GM19452 (cell line): ENCODE data around the gene GPR150.
A peak's percentile ranks its signal among the peaks of the same experiment; 100 is the strongest.
"Not testable (repeated sequence)": the region's sequence is repeated elsewhere in the genome, so short reads cannot be mapped to it uniquely, and the experiment has no call there.

Experiments used
- ATAC-seq: cut with Tn5 transposase; IDR thresholded peaks from one replicate; pipeline ENCODE4 v1.9.1; 2021; ENCODE audit not compliant: unreplicated experiment

Gene GPR150

DNA sequence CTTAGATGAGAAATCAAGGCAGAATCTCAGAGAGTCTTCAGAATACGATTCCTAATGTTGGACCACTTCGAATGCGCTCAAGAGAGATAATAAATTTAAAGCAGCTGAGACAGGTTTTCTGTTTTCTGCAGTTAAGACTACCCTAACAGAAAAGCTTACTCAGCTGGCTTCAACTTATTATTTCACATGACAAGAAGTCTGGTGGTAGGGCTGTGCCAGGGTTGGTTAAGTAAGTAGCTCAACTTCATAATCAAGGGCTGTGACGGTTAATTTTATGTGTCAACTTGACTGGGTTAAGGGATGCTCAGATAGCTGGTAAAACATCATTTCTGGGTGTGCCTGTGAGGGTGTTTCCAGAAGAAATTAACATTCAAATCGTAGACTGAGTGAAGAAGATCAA lies 3.8 kb downstream of the GPR150 start:
- ATAC-seq, result no peak

DNA sequence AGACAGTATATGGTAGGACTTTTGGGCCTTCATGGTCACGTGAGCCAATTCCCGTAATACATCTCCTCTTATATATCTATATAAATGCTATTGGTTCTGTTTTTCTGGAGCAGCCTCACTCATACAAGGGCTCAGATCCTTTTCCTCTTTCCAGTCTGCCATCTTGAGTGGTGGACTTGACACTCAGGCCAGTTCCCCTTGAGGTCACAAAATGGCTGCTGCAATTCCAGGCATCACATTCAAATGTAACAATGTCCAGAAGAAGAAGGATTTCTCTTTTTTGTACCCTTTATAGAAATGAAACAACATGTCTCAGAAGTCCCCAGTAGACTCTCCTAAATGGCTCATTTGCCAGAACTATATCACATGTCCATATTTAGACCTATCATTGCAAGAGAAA lies 4.5 kb downstream of the GPR150 start:
- no peak for ATAC-seq

DNA sequence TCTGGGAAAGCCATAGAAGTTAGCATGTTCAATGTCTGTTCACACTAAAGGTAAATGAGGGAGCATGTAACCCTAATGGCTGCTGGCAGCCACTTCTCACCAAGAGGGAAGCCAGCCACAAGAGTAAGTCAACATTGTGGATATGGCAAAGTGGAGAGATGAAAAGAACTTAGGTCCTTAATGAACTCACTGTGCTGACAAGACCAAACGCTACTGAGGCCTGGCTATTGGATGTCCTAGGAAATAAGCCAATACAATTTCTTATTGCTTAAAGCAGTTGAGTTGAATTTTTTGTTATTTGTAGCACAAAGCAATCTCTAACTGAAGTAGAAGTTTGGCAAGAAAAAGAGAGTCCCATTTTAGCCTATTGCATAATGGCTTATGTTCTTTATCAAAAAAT lies 6.8 kb downstream of the GPR150 start:
- ATAC-seq, result no peak

DNA sequence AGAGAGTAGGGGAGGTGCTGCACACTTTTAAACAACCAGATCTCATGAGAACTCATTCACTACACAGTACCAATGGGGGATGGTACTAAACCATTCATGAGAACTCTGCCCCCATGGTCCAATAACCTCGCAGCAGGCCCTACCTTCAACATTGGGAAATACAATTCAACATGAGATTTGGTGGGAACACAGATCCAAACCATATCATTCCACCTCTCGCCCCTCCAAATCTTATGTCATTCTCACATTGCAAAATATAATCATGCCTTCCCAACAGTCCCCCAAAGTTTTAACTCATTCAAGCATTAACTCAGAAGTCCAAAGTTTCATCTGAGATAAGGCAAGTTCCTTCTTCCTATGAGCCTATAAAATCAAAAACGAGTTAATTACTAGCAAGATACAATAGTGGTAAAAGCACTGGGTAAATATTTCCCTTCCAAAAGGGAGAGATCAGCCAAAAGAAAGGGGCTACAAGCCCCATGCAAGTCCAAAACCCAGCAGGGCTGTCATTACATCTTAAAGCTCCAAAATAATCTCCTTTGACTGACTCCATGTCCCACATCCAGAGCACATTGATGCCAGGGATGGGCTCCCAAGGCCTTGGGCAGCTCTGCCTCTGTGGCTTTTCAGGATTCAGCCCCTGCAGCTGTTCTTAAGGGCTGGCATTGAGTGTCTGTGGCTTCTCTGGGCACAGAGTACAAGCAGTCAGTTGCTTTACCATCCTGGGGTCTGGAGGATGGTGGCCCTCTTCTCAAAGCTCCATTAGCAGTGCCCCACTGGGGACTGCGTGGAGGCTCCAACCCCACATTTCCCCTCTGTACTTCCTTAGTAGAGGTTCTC lies 8.3 kb downstream of the GPR150 start:
- no peak for ATAC-seq

DNA sequence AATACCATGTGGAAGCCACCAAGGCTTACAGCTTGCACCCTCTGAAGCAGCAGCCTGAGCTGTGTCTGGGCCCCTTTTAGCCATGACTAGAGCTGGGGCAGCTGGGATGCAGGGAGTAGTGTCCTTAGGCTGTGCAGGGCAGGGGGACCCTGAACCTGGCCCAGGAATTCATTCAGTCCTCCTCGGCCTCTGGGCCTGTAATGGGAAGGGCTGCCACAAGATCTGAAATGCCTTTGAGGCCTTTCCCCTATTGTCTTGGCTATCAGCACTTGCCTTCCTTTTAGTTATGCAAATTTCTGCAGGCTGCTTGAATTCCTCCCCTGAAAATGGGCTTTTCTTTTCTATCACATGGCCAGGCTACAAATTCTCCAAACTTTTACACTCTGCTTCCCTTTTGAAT lies 9.0 kb downstream of the GPR150 start:
- no peak for ATAC-seq

DNA sequence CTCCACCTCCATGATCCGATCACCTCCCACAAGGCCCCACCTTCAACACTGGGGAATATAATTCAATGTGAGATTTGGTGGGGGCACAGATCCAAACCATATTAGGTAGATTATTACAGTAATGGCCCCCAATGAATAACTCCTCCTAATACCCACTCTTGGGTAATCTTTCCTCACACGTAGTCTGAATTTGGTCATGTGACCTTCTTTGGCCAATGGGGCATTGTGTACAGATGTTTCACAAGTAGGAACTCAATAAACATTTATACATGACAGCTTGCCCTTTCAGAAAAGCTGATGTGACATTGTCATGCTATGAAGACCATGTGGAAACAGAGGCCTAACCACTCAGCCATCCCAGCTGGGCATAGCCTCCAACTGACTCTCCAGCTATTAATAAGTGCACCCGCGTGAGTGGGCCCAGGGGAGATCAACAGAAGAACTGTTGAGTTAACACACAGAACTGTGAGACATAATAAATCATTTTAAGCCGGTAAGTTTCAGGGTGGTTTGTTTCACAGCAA lies 10.6 kb downstream of the GPR150 start:
- no peak for ATAC-seq

DNA sequence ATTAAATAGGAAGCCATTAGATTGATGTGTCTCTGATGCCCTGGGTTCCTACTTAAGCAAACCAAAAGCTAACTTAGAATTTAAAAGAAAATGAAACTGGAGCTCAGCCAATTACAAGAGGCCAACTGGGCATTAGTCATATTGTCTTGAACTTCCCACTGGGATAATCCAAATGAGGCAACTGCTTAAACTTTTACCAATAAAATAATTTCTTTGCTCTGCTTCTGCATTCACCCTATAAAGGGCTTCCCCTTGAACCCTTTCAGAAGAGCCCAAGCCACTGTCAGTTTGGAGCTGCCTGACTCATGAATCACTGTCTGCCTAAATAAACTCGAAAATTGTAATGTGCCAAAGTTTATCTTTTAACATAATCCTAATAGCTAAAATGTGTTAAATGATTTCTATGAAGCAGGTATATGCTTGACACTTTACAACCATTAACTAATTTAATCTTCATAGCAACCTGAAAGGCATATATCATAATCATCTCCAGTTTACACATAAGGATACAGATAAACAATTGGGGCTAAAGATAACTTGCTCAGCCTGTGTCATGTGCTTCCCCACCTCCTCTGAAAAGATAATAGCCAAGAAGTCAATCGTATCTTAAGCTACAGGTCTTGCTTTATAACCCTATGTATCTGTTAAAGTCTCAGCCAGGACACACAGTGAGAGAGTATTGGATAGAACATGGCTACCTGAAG lies 11.5 kb downstream of the GPR150 start:
- ATAC-seq, result peak; percentile 15

DNA sequence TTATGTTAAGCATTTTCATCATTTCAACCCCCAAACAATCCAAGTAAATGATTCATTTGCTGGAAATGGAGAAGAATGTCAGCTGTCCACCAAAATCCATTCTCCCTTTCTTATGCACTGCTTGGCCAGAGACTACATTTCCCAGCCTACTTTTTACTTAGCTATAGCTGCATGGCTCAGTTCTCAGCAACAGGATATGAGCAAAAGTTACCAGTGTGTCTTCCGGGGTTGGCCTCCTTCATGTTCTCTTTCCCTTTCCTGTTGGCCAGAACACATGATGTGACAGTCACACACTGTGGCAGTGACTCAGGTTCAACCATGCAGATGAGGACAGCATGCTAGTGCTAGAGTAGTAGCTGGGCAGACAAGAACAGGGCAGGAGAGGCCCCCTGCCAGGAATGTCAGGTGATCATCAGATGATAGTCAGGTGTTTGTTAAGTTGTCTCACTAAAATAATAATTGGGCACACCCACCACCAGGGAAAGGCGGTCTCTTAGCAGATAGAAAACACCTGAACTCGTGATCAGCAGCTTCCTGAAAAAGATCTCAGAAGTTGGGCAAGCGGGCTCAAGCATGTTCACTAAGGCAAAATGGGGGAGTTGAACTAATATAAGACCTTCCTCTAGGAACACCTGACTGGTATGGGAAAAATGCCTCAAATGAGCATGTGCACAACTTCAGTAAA lies 12.2 kb downstream of the GPR150 start:
- ATAC-seq, result peak; percentile 96

DNA sequence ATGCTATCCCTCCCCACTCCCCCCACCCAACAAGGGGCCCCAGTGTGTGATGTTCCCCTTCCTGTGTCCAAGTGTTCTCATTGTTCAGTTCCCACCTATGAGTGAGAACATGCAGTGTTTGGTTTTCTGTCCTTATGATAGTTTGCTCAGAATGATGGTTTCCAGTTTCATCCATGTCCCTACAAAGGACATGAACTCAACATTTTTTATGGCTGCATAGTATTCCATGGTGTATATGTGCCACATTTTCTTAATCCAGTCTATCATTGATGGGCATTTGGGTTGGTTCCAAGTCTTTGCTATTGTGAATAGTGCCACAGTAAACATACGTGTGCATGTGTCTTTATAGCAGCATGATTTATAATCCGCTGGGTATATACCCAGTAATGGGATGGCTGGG lies 13.1 kb downstream of the GPR150 start:
- not testable (repeated sequence) for ATAC-seq

DNA sequence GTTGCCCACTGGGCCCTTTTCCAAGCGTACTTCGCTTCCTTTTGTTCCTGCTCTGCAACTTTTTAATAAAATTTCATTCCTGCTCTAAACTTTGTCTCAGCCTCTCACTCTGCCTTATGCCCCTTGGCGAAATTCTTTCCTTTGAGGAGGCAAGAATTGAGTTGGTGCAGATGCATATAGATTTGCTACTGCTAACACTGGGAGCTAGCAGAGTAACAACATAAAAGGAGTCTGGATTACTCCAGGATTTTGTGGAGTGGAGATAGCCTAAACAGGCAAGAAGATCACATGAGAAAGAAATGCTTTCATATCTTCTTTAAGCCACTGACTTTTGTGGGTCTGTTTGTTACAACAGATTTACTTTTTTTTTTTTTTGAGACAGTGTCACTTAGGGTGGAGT lies 13.8 kb downstream of the GPR150 start:
- ATAC-seq, result no peak

DNA sequence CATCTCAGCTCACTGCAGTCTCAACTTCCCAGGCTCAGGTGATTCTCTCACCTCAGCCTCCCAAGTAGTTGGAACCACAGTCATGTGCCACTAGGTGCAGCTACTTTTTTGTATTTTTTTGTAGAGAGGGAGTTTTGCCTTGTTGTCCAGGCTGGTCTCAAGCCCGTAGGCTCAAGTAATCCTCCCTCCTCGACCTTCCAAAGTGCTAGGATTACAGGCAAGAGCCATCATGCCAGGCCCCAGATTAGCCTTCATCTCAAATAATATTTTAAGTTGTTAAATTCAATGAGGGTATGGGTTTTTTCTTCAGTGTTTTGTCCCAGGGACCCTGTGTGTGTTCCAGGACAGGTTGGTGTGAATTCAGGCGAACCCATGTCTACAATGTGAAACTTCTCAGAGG lies 14.2 kb downstream of the GPR150 start:
- ATAC-seq, result no peak

DNA sequence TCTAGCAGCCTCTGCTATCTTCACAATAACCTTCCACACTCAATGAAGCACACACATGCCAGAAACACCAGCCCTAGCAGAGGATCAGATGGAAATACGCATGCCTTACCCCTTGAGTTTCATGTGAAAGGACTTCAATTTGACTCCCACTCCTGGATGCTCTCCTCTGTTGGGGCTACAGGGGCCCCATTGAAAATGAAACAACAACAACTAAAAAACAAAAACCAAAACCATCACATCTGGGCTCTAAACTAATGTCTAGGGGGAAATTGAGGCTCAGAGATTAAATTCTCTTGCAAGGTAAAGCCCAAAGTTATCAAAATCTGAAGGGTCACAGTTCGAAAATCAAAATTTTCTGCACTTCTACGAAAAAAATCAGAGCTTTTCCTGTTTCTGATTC lies 18.7 kb downstream of the GPR150 start:
- no peak for ATAC-seq

DNA sequence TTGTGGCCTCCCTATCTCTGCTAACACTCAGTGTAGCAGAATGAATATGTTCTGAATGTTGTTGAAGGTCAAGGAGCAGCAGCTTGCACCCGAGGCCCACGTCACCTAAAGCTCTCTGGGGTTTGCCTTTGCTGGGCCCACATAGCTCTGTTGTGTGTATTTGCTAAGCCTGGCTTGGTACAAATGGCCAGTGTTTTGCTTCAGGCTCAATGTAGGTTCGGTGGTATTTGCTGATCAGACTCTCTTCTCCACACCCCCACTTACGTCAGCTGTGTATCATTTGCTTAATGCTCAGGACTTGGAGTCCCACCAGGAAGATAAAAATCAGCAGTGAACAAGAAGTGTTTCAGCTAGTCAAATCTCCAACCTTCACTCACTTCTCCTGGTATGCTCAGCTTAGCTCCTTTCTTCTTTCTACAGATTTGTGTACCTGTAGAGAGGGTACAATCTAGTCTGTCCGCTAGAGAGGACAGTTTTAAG lies 21.9 kb downstream of the GPR150 start:
- ATAC-seq, result no peak

DNA sequence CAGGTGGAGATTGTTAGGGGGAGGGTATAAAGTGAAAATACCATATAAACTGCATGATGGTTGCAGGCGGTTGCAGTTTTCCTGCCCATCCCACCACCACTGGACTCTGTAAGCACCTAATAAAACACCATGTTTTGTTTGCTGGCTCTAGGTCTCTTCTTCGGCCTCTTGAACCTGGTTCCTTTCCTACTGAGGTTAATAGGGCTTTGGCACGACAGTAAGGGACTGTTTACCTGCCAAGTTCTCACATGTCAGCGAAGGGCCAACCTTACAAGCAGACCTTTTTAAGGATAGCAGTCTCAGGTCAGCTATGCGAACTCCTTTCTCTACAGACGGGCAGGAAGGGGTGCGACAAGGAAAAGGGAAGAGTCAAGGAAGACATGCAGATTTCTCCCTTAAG lies 23.3 kb downstream of the GPR150 start:
- no peak for ATAC-seq

DNA sequence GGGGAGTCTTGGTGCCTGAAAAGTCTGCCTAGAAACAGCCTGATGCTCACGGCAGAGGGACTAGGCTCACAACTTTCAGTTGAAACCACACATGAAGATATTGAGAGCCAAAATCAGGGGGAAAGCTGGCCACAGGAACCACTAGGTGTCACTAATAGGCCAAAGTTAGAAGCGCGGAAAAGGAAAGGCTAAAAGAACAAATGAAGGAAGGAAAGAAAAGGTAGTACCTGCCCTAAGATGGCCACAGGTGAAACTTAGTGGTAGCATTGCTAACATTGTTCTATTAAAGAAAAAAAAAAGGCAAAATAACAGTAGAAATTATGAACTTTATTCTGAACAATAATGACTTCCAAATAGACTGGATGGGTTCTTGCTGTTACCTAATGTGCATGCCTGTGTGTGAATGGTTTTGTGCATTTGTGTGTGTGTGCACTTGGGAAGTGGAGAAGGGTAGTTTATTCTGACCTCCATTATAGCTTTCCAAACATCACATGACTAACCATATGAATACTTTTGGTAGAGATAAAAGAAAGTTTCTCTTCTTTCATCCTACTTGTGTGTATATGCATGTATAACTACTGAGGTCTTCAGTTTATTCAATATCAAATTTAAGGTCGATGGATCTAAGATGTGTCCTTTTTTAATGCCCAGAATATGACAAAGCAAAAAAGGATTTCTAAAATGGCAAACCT lies 24.6 kb downstream of the GPR150 start:
- ATAC-seq, result peak; percentile 24

DNA sequence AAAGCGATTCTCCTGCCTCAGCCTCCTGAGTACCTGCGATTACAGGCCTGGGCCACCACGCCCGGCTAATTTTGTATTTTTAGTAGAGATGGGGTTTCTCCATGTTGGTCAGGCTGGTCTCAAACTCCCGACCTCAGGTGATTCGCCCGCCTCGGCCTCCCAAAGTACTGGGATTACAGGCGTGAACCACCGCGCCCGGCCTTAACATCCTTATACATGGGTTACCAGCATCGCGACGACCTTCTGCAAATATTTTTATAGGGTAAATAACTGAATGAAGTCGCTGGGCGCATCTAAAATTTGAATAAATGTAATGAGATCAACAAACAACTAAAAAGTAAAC lies 26.3 kb downstream of the GPR150 start:
- not testable (repeated sequence) for ATAC-seq

DNA sequence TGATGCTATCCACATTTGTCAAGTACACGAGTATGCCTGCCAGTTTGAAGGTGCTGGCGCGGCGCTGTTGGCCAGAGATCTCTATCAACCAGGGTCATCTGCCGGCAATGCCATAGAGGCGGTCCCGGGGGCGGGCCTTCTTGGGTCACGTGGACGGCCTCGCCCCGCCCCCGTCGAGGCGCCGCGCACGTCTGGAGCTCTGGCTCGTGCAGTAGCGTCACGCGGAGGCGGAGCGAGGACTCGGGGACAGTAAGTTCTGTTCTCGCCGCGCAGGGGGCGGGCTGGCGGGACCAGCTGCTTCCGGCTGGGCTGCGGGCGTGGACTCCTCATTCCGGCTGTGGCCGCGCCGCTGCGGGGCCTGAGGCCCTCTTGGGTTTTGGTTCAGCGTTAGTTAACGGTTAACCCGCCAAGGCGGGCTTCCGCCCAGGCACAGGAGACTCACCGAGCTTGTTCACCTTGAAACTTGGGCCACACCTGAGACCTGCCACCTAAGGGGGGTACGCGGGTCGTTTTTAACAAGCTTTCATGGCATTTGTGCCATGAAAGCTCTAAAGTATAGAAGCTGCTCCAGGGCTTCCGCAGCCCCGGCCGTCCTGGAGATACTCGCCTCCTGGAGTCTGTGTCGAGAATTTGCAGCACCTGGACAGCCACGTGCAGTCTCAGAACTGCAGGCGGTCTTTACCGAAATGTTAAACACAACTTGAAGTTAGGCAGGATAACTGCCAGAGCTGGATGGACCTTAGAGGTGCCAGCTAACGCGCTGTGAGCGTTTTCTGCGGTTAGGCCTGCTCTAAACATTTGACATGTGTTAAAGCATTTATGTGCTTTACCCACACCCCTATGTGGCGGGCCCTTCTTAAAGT lies 26.9 kb downstream of the GPR150 start, which contains the start of gene RFESD:
Gene RFESD (plus strand): TSS at position 209 of the 863 bp plus-strand sequence. CDS start 5,495 bp downstream, outside the sequence.
- ATAC-seq, result peak; percentile 98

DNA sequence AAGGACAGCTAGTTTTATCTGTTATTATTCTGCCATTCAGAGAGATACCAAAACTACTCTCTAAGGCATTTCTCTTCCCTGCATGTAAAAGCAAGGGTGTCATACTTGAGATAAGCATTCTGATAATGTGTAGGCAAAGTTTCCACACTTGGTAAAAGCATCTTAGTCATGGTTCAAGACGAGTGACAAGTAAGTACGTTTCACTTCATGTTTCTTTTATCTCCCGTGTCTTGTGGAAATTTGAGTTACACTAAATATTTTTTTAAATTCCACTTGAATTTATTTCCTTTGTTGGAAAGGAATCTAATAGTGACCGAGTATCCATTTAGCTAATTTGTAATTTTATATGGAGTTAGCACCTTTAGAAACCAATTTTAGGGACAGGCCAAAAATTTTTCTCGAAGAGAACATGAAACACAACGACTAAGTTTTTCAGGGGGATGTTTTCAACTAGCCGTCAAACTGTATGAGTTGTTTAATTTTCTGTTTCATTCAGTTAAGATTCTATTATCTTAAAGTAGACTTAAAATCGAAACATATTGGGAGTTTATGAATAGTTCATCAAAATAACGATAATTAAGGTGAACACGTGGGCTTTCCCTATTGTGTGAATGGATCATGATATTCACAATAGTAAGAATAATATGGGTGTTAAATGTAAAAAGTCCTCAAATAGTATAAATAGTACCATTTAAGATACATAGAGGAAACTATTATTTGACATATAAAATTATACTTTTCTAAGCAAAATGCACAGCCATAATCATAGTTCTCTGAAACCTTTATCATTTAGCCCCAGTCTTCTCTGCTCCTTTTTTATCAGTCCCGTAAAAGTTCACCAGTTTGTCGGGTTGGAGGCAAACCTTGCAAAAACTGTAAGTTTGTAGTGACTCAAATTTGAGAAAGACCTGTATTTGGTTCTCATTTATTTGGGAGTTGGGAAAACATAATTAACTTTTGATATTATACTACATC lies 28.3 kb downstream of the GPR150 start:
- no peak for ATAC-seq

DNA sequence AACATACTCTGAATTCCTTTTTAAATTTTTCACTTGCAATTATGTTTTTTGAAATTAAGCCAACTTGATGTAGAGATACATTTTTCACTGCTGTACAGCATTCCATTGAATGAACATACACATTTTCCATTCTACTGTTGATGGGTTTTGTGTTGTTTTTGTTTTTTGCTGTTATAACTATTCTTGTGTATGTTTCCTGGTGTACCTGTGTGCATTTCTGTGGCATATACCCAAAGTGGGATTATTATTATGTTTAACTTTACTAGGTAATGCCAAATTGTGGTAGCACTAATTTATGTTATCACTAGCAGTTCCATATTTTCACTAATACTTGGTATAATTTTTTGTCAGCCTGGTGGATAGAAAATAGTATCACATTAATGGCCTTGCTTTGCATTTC lies 29.4 kb downstream of the GPR150 start:
- no peak for ATAC-seq
